Coronary artery (tissue), 2 donors: ENCODE results near the gene N4BP2.
"Not testable (repeated sequence)": the region's sequence is repeated elsewhere in the genome, so short reads cannot be mapped to it uniquely, and the experiment has no call there.

Source experiments
- DNase-seq: peaks from one replicate; pipeline ENCODE4 v3.0.0-alpha.2; 2017; ENCODE audit warnings: low spot score
- H3K27ac ChIP-seq, 2 donors: fragments of 200-600 bp; sonication (generic); one replicate each; pipeline ENCODE4 v1.5.1; 2016 to 2019
- H3K4me3 ChIP-seq: fragments of 200-600 bp; sonication (generic); 2 replicates; pipeline ENCODE4 v1.5.1; 2016; ENCODE audit warnings: mild to moderate bottlenecking, moderate library complexity
- CTCF ChIP-seq: fragments of 200-600 bp; sonication (generic); IDR thresholded peaks from one replicate; pipeline ENCODE4 v1.5.1; 2019; ENCODE audit warnings: antibody characterized with exemption

The N4BP2 gene

GRCh38 chr4:40119344-40119743 is 62.7 kb downstream of the N4BP2 start:
- no peak for DNase-seq
- no peak for TF ChIP-seq CTCF
- H3K4me3 ChIP-seq = no peak overlapping the region
- no peak overlapping the region for H3K27ac ChIP-seq

- no peak for TF ChIP-seq CTCF
Observed at GRCh38 chr4:40121515-40121914, 64.9 kb downstream of the N4BP2 start.

GRCh38 chr4:40122941-40123340 is 66.3 kb downstream of the N4BP2 start:
- DNase-seq = no peak
- Histone ChIP-seq H3K4me3 (no peak overlapping the region), H3K27ac (no peak overlapping the region)
- no peak for TF ChIP-seq CTCF

More at GRCh38 chr4:40121515-40121914, 64.9 kb downstream of the N4BP2 start:
- no peak overlapping the region for H3K27ac ChIP-seq
- H3K4me3 ChIP-seq = no peak overlapping the region
- no peak for DNase-seq

- Histone ChIP-seq H3K4me3 (no peak overlapping the region), H3K27ac (no peak overlapping the region)
- no peak for TF ChIP-seq CTCF
- no peak for DNase-seq
Observed at GRCh38 chr4:40124690-40125089, 68.0 kb downstream of the N4BP2 start.

GRCh38 chr4:40130401-40131036 is 73.9 kb downstream of the N4BP2 start:
- no peak overlapping the region for H3K27ac ChIP-seq
- no peak for DNase-seq
- TF ChIP-seq CTCF = no peak
- no peak overlapping the region for H3K4me3 ChIP-seq

GRCh38 chr4:40132816-40133215 is 76.2 kb downstream of the N4BP2 start:
- Histone ChIP-seq H3K27ac (no peak overlapping the region), H3K4me3 (no peak overlapping the region)
- TF ChIP-seq CTCF = no peak
- DNase-seq = no peak

- Histone ChIP-seq H3K27ac (no peak overlapping the region), H3K4me3 (no peak overlapping the region)
- no peak for DNase-seq
- TF ChIP-seq CTCF = no peak
Observed at GRCh38 chr4:40134206-40134917, 77.7 kb downstream of the N4BP2 start.

GRCh38 chr4:40136202-40136601 is 79.6 kb downstream of the N4BP2 start:
- DNase-seq, H3K4me3 ChIP-seq, H3K27ac ChIP-seq: not testable (repeated sequence)
